HCT116 (cell line): ENCODE measurements around the gene SLC9C2. TPM values are rescaled to one million over a fixed set of nuclear protein-coding genes. Genes with fewer than 3 reads are reported as not detected.

Experiments
- ATAC-seq: fragments of 200-7000 bp; cut with Tn5 transposase; 2 replicates; pipeline ENCODE4 v1.9.1; 2020; ENCODE audit warnings: mild to moderate bottlenecking, moderate library complexity
- BruUV-seq: library from RNA; stranded (reverse); fragments of 400-500 nt; replicated peaks from 2 replicates; lab custom pipeline; 2021; lab: Mats Ljungman, UMichigan
- CTCF ChIA-PET: fragments of 300-600 bp; sonication (Branson Sonifier 250); formaldehyde crosslinking; loops from one replicate; lab custom pipeline; 2021; ENCODE audit warnings: antibody characterized with exemption; lab: Charles Lee
- POLR2A ChIA-PET: fragments of 300-600, 350-600 bp; sonication (Branson Sonifier 250); formaldehyde crosslinking; loops from one replicate; lab custom pipeline; 2021; ENCODE audit warnings: antibody characterized with exemption; lab: Charles Lee
- RAD21 ChIA-PET, 2 experiments: fragments of 300-600 bp; sonication (Branson Sonifier 250); formaldehyde crosslinking; loops; one replicate each; lab custom pipeline; 2023; ENCODE audit warnings: low total read pairs in 2 of 2; ENCODE audit not compliant: uncharacterized antibody in 2 of 2, unreplicated experiment in 2 of 2, low non-redundant PET in 1 of 2; lab: Charles Lee
- DNase-seq: peaks from one replicate; pipeline ENCODE4 v3.0.0-alpha.2; 2010; ENCODE audit warnings: low read depth, low spot score
- H2AFZ ChIP-seq: fragments of 200-600 bp; shearing (Covaris generic), sonication (generic); 2 replicates; pipeline ENCODE4 v1.6.1; 2017; ENCODE audit warnings: low read depth, mixed run types, mixed read lengths, antibody characterized with exemption, low read length; ENCODE audit not compliant: poor library complexity, severe bottlenecking
- H3K27ac ChIP-seq: 2 replicates; pipeline ENCODE4 v1.5.1; 2012; ENCODE audit warnings: low read depth, low read length
- H3K27me3 ChIP-seq: fragments of 200-600 bp; sonication (generic); 2 replicates; pipeline ENCODE4 v1.6.1; 2016; ENCODE audit warnings: mixed run types, low read length, mixed read lengths; ENCODE audit not compliant: insufficient read depth
- H3K36me3 ChIP-seq, 2 experiments: fragments of 200-500 bp in 1 of 2; fragments of 200-600 bp in 1 of 2; sonication (Bioruptor generic) in 1 of 2; sonication (generic) in 1 of 2; 2 replicates each; pipeline versions ENCODE4 v1.5.1 to v1.6.1; 2014 to 2016; ENCODE audit warnings: low read length in 2 of 2, inconsistent platforms in 1 of 2, mixed read lengths in 1 of 2, mixed run types in 1 of 2; ENCODE audit not compliant: insufficient read depth in 2 of 2, control insufficient read depth in 1 of 2
- H3K4me1 ChIP-seq, 2 experiments: fragments of 200-600 bp in 1 of 2; sonication (generic) in 1 of 2; 2 replicates each; pipeline versions ENCODE4 v1.5.1 to v1.6.1; 2012 to 2017; ENCODE audit warnings: low read length in 2 of 2, inconsistent platforms in 1 of 2, mild to moderate bottlenecking in 1 of 2, mixed read lengths in 1 of 2, mixed run types in 1 of 2, moderate library complexity in 1 of 2; ENCODE audit not compliant: insufficient read depth in 2 of 2, control insufficient read depth in 1 of 2
- H3K4me2 ChIP-seq: fragments of 200-600 bp; sonication (generic); 2 replicates; pipeline ENCODE4 v1.6.1; 2017; ENCODE audit warnings: mixed run types, low read length, mixed read lengths
- H3K4me3 ChIP-seq, 2 experiments: fragments of 200-600 bp in 1 of 2; sonication (generic) in 1 of 2; replicated peaks in 1 of 2; 2 replicates each; pipeline ENCODE4 v1.5.1; 2011 to 2016; ENCODE audit warnings: low read length in 2 of 2, control low read depth in 1 of 2, low read depth in 1 of 2, mild to moderate bottlenecking in 1 of 2, mixed read lengths in 1 of 2, mixed run types in 1 of 2
- H3K79me2 ChIP-seq: fragments of 200-600 bp; sonication (generic); 2 replicates; pipeline ENCODE4 v1.6.1; 2017; ENCODE audit warnings: mild to moderate bottlenecking, mixed run types, low read length, moderate library complexity, mixed read lengths; ENCODE audit not compliant: insufficient read depth
- H3K9ac ChIP-seq: fragments of 200-600 bp; sonication (generic); 2 replicates; pipeline ENCODE4 v1.6.1; 2016; ENCODE audit warnings: low read length, mixed read lengths
- H3K9me2 ChIP-seq: fragments of 200-600 bp; sonication (generic), shearing (Covaris generic); 2 replicates; pipeline ENCODE4 v1.6.1; 2017; ENCODE audit warnings: mixed run types, mild to moderate bottlenecking, moderate library complexity; ENCODE audit not compliant: insufficient read depth
- H3K9me3 ChIP-seq, 2 experiments: fragments of 200-500 bp in 1 of 2; fragments of 200-600 bp in 1 of 2; sonication (Bioruptor generic) in 1 of 2; sonication (generic) in 1 of 2; 2 replicates each; pipeline ENCODE4 v1.6.1; 2014 to 2017; ENCODE audit warnings: low read length in 2 of 2, mixed read lengths in 2 of 2, inconsistent platforms in 1 of 2, low read depth in 1 of 2, mild to moderate bottlenecking in 1 of 2, mixed run types in 1 of 2, moderate library complexity in 1 of 2; ENCODE audit not compliant: control insufficient read depth in 1 of 2, insufficient read depth in 1 of 2
- H4K20me1 ChIP-seq: fragments of 200-600 bp; sonication (generic), shearing (Covaris generic); 2 replicates; pipeline ENCODE4 v1.6.1; 2017; ENCODE audit warnings: mixed run types, mild to moderate bottlenecking, moderate library complexity; ENCODE audit not compliant: insufficient read depth
- CBX3 ChIP-seq: IDR thresholded peaks from 2 replicates; pipeline ENCODE4 v1.6.1; 2012; ENCODE audit warnings: low read depth
- ELF1 ChIP-seq: IDR thresholded peaks from 2 replicates; pipeline ENCODE4 v1.6.1; 2012; ENCODE audit warnings: low read depth, borderline replicate concordance
- EZH2phosphoT487 ChIP-seq: fragments of 200-600 bp; IDR thresholded peaks from 2 replicates; pipeline ENCODE4 v1.6.1; 2018; ENCODE audit warnings: antibody characterized with exemption, borderline replicate concordance
- SIN3A ChIP-seq: IDR thresholded peaks from 2 replicates; pipeline ENCODE4 v1.6.1; 2012; ENCODE audit warnings: low read depth
- SP1 ChIP-seq: IDR thresholded peaks from 2 replicates; pipeline ENCODE4 v1.6.1; 2012; ENCODE audit warnings: low read depth
- SRF ChIP-seq: IDR thresholded peaks from 2 replicates; pipeline ENCODE4 v1.6.1; 2012; ENCODE audit warnings: low read depth
- YY1 ChIP-seq: IDR thresholded peaks from 2 replicates; pipeline ENCODE4 v1.6.1; 2011; ENCODE audit warnings: low read length, low read depth, moderate library complexity, mild to moderate bottlenecking; ENCODE audit not compliant: insufficient replicate concordance; ENCODE audit errors: extremely low read depth
- intact Hi-C: fragments of 100-400 bp; cut with micrococcal nuclease; formaldehyde crosslinking; loops from 2 replicates; pipeline ENCODE4 v1.10.0; 2022
- total RNA-seq: library from RNA; stranded (reverse); gene quantifications from one replicate; pipeline ENCODE4 v1.2.1, GENCODE V29; 2021; ENCODE audit not compliant: unreplicated experiment
- TF ChIP-seq, protein P1 (sequence below): IDR thresholded peaks from 2 replicates; pipeline ENCODE4 v1.6.1; 2012

SLC9C2 gene
- total RNA-seq, 1 experiment from 2014 or later = not detected

DNA sequence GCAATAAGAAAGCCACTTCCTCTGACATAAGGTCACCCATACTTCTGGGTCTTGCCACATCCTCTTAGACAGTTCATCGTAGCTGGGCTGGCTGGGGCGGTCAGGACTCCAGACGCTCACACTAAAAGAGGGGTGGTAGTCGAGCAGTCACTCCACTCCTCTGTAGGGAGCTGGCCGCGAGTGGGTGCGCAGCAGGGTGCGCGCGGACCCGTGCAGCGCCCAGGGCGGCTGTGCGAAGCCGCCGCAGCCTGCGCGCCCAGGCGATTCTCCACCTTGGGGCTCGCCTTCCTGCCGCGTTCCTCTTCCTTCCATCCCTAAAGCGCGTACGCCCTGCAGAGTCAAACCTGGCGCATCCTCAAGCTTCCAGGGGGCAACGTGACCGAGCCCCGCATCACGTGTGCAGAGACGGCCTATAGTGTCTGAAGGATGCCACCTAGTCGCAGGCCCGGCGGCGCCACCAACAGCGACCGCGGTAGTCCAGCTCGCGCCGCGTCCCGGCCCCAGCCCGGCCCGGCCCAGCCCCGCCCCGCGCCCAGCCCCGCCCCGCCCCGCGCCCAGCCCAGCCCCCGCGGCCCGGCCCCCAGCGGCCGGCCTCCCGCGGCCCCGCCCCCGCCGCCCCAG is 126.1 kb downstream of the SLC9C2 start (continued):
- TF ChIP-seq SIN3A = no peak
- TF ChIP-seq CBX3 = peak; percentile 48; the same call in 1 of the 2 replicates
- TF ChIP-seq, all 23 proteins: peak for 5

DNA sequence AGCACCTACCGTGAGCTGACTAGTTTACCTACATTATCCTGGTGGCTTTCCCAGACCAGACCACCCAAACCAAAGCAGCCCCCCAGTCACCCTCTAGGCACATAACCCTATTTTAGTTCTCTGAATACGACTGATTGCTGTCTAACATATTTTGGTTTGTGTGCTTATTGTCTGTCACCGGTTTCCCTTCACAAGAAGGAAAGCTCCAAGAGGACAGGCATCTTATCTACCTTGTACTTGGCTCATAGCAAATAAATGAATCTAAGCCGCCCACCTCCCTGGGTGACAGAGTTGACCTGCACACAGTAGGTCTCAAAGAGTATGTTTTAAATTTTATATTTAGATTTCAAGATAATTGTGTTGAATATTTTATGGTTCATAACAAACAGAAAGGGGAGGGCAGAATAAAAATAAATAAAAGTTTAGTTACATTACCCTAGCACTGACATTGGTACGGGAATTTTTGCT is 126.6 kb downstream of the SLC9C2 start:
- no peaks in the 10 kb centered on the region for H3K9me2 ChIP-seq
- H3K4me2 ChIP-seq = peak overlapping the region; percentile 86
- H3K36me3 ChIP-seq = peaks cover 10 to 11% of the 10 kb centered on the region in 2 experiments; a peak in 3 of 4 replicates
- H3K27ac ChIP-seq = peak overlapping the region; percentile 67; the same call in 1 of the 2 replicates
- peak overlapping the region; percentile 47 to 77 for H3K4me3 ChIP-seq
- H2AFZ ChIP-seq = no peak overlapping the region
- H3K79me2 ChIP-seq = peaks cover 41% of the 10 kb centered on the region
- no peaks in the 10 kb centered on the region; the same call in 1 of the 2 replicates for H4K20me1 ChIP-seq
- H3K9me3 ChIP-seq = no peaks in the 10 kb centered on the region; a peak in 1 of 4 replicates
- POLR2A ChIA-PET = no interaction called here
- intact Hi-C loops = loop anchor here (5.0 kb wide), 2 partner anchors 44 to 346 kb away; partner anchors contain the start of genes CENPL and DARS2
- no peaks in the 10 kb centered on the region for H3K27me3 ChIP-seq
- TF ChIP-seq ELF1 (no peak), YY1 (no peak), CBX3 (no peak), SRF (no peak), SP1 (no peak), EZH2phosphoT487 (no peak)
- TF ChIP-seq, protein P1, sequence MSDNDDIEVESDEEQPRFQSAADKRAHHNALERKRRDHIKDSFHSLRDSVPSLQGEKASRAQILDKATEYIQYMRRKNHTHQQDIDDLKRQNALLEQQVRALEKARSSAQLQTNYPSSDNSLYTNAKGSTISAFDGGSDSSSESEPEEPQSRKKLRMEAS = no peak
- peak overlapping the region; percentile 74 for H3K9ac ChIP-seq
- RAD21 ChIA-PET = no interaction called here
- ATAC-seq (no peak), DNase-seq (no peak)
- CTCF ChIA-PET = no interaction called here
- TSS peak; percentile 65 for BruUV-seq
- peaks cover 10 to 36% of the 10 kb centered on the region in 2 experiments for H3K4me1 ChIP-seq
